NCI-H1436 treated with DMSO at 0.1 percent for 48 hours (cell line): ENCODE measurements around the gene MAST4.

ENCODE experiments used
- DNase-seq: peaks from one replicate; lab custom pipeline; 2025; lab: John Stamatoyannopoulos, UW

The MAST4 gene

GRCh38 chr5:66697796-66698564, 101.8 kb downstream of the MAST4 start:
- DNase-seq: no peak

- no peak for DNase-seq
These were observed 105.1 kb downstream of the MAST4 start for GRCh38 chr5:66701244-66701643.

- DNase-seq: no peak
These were observed 106.2 kb downstream of the MAST4 start for GRCh38 chr5:66702426-66702825.

GRCh38 chr5:66704790-66705425, 108.7 kb downstream of the MAST4 start:
- DNase-seq: no peak

- no peak for DNase-seq
These were observed 112.2 kb downstream of the MAST4 start for GRCh38 chr5:66708368-66708767.

- DNase-seq: no peak
These were observed 114.4 kb downstream of the MAST4 start for GRCh38 chr5:66710557-66711088.

- DNase-seq: no peak
These were observed 117.8 kb downstream of the MAST4 start for GRCh38 chr5:66713998-66714397.

- no peak for DNase-seq
These were observed 121.5 kb downstream of the MAST4 start for GRCh38 chr5:66717455-66718373.

- no peak for DNase-seq
These were observed 122.3 kb downstream of the MAST4 start for GRCh38 chr5:66718374-66719002.

GRCh38 chr5:66720780-66721179, 124.6 kb downstream of the MAST4 start:
- no peak for DNase-seq

GRCh38 chr5:66722686-66723085, 126.5 kb downstream of the MAST4 start:
- DNase-seq: no peak

GRCh38 chr5:66724349-66725139, 128.4 kb downstream of the MAST4 start:
- DNase-seq: no peak

- DNase-seq: no peak
These were observed 131.4 kb downstream of the MAST4 start for GRCh38 chr5:66727630-66728029.

GRCh38 chr5:66728049-66728448, 131.9 kb downstream of the MAST4 start:
- no peak for DNase-seq

- no peak for DNase-seq
These were observed 140.9 kb downstream of the MAST4 start for GRCh38 chr5:66737096-66737495.

GRCh38 chr5:66738136-66738535, 141.9 kb downstream of the MAST4 start:
- no peak for DNase-seq

GRCh38 chr5:66739021-66739420, 142.8 kb downstream of the MAST4 start:
- no peak for DNase-seq

- no peak for DNase-seq
These were observed 143.8 kb downstream of the MAST4 start for GRCh38 chr5:66739951-66740350.

GRCh38 chr5:66741394-66741793, 145.2 kb downstream of the MAST4 start:
- DNase-seq: no peak

GRCh38 chr5:66742083-66742895, 146.1 kb downstream of the MAST4 start:
- no peak for DNase-seq
